Measurements from ENCODE around the gene S100P.
"Not testable (repeated sequence)": the region's sequence is repeated elsewhere in the genome, so short reads cannot be mapped to it uniquely, and the experiment has no call there.

S100P gene

GRCh38 chr4:6724421-6725111 lies 30.9 kb downstream of the S100P start:
- DNase-seq (ENCODE audit: low spot score), result no peak

- not testable (repeated sequence) for DNase-seq (ENCODE audit: low spot score)
Observed at GRCh38 chr4:6725427-6725961, 31.8 kb downstream of the S100P start.

- no peak for DNase-seq (ENCODE audit: low spot score)
Observed at GRCh38 chr4:6727081-6727942, 33.6 kb downstream of the S100P start.

- no peak for DNase-seq (ENCODE audit: low spot score)
Observed at GRCh38 chr4:6727943-6728250, 34.2 kb downstream of the S100P start.

- no peak for DNase-seq (ENCODE audit: low spot score)
Observed at GRCh38 chr4:6728320-6729029, 34.8 kb downstream of the S100P start.

GRCh38 chr4:6730603-6731317 lies 37.1 kb downstream of the S100P start:
- no peak for DNase-seq (ENCODE audit: low spot score)

- DNase-seq (ENCODE audit: low spot score), result no peak
Observed at GRCh38 chr4:6731318-6731675, 37.6 kb downstream of the S100P start.

- DNase-seq (ENCODE audit: low spot score), result no peak
Observed at GRCh38 chr4:6731780-6732179, 38.1 kb downstream of the S100P start.

- DNase-seq (ENCODE audit: low spot score), result peak; percentile 71
Observed at GRCh38 chr4:6732441-6733357, 39.0 kb downstream of the S100P start.

GRCh38 chr4:6733358-6734164 lies 39.9 kb downstream of the S100P start:
- DNase-seq (ENCODE audit: low spot score), result no peak

GRCh38 chr4:6734165-6734786 lies 40.6 kb downstream of the S100P start:
- DNase-seq (ENCODE audit: low spot score), result no peak

GRCh38 chr4:6739920-6740319 lies 46.2 kb downstream of the S100P start:
- no peak for DNase-seq (ENCODE audit: low spot score)

- no peak for DNase-seq (ENCODE audit: low spot score)
Observed at GRCh38 chr4:6740347-6740746, 46.7 kb downstream of the S100P start.

GRCh38 chr4:6742507-6742906 lies 48.8 kb downstream of the S100P start:
- no peak for DNase-seq (ENCODE audit: low spot score)

GRCh38 chr4:6742989-6743388 lies 49.3 kb downstream of the S100P start:
- no peak for DNase-seq (ENCODE audit: low spot score)

Measured in kidney tubule cell (primary cell).